HG03469 (cell line): ENCODE data around the gene KRT14.
"Not testable (repeated sequence)": the region's sequence is repeated elsewhere in the genome, so short reads cannot be mapped to it uniquely, and the experiment has no call there.

ENCODE experiments used
- ATAC-seq: cut with Tn5 transposase; IDR thresholded peaks from one replicate; pipeline ENCODE4 v1.9.1; 2021; ENCODE audit warnings: mild to moderate bottlenecking, moderate library complexity, moderate number of reproducible peaks; ENCODE audit not compliant: unreplicated experiment

KRT14 gene

DNA sequence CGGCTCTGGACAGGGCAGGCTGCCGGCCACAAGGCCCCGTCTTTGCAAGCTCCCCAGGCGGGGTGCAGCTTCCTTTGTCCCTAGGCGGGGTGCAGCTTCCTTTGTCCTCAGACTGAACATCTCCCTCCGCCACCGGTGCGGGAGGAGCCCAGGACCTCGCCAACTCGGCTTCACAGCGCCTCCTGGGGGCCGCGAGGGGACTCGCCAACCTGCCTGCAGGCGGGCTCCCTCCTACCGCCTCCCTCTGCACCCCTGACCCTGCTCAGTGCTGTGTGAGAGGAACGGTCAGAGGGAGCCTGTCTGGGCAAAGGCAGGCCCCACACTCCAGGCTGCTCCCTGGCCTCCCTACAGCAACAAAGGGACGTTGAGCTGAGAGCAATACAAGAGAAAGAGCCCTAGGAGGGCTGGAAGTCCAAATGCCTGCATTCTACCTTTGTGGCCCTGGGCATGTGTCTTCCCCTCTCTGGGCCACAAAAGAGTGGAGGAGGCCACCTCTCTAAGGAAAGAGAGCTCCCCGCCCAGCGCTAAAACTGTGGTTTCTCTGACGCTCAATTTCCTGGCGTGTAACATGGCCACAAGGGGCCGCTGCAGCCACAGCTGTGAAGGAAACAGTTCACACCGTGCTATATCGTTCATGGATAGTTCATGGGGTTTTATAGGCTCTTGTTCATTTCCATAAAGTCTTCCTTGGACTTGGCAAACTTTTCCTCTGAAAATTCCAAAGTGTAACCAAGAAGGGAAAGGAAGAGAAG, 37.7 kb downstream of the KRT14 start:
- no peak for ATAC-seq

DNA sequence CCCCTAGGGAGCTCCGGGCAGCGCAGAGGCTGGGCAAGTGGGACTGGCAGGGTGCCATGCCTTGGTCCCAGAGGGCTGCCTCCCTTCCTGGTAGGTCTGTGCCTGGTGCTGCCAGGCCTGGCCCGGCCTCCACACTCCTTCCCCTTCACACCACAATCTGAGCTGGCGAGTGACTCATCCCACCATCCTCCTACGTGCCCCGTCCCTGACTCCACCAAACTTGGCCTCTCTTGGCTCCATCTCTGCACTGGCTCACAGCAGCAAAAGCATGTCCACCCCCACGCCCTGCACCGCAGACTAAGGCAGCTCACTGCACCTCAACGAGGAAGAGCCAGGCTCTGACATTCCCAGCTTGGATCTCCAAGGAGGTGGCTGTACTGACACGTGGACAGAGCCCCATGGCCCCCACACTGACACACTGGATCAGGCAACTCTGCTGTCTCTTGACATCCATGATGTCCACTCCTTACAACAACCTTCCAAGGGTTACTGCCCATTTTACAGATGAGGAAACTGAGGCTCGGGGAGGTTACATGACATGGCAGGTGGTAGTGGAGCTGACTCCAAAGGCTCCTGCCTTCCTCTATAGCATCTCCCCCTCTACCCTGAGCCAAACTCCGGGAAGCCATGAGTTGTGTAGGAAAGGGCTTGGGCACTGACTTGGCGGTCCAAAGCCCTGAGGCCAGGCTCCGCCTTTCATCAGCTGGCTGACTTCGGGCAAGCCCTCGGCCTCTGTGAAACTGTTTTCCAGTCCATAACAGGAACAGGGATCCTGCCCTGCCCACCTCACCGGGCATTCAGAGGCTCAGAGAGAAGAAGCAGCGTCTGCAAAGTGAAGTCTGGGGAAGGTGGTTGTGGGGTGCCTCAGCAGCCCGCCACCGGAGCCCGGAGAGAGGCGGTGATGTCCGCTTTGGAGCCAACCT, 38.5 kb downstream of the KRT14 start:
- no peak for ATAC-seq

- ATAC-seq, result no peak
These were observed 39.3 kb downstream of the KRT14 start for GRCh38 chr17:41547378-41547841.

DNA sequence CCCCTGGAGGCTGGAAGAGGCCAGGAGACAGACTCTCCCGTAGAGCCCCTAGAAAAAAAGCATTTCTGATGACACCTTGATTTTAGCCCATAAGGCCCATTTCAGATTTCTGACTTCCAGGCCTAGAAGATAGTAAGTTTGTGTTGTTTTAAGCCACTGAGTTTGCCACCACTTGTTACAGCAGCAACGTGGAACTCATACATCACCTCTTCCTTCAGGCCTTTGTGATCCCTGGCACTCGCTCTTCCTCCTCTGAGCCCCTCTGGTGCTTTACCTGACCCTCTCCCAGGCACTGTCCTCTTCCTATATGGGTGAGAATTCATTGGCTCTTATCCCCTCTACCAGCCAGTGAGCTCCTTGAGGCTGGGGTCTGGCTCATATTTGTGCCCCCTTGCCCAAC, 39.9 kb downstream of the KRT14 start:
- no peak for ATAC-seq

DNA sequence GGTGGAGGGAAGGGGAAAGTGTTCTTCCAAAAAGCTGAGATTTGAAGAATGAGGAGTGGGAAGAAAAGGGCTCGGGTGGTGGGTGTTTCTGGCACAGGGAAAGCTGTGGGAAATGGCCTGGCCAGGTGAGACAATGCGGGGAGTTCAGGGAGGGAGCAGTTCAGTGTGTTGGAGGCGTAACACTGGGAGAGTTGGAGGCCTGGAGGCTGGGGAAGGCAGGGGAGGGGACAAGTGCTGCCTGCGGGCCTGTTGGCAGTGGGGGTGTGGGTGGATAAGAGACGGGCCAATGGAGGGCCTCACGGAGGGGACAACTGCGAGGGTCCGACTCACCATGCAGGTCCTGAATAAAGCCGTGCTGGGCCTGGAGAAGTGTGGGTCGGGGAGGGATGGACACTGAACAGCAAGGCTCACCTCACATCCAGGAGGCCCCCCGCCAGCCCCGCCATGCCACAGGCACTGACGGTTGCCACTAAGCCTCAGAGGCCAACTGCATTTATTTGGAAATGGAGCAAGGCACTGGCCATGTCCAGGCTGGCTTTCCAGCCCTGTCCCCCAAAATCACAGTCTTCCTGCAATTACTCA, 40.8 kb downstream of the KRT14 start:
- ATAC-seq, result no peak

DNA sequence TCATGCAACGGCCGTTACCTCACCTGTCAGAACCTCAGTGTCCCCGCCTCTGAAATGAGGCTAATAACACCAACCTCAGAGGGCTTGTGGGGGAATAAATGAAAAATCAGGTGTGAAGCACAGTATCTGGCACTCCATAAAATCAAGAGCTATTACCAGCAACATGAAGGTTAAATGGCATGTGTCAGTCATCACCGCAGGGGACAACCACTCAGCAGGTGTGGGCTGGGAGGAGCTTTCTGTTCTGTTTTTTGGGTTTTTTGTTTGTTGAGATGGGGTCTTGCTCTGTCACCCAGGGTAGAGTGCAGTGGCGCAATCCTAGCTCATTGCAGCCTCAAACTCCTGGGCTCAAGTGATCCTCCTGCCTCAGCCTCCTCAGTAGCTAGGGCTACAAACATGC, 41.8 kb downstream of the KRT14 start:
- ATAC-seq, result no peak

DNA sequence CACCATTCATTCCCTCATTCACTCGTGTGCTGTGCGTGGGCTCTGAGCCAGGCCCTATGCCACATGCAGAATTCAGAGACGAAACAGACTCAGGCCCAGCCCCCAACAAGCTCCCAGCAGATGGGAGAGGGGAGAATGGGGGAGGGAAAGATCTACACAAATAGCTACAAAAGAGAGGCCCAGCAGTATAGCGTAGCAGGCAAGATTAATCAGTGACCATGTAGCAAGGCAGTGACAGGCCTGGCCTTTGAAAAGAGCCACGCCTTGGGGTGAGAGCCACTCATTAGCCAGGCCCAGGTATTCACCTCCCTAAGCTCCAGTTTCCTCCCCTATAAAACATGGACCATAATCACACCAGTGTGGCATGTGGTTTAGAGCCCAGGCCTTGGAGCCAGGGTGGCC, 42.2 kb downstream of the KRT14 start:
- no peak for ATAC-seq

- ATAC-seq, result not testable (repeated sequence)
These were observed 43.9 kb downstream of the KRT14 start for GRCh38 chr17:41542786-41543185.

- no peak for ATAC-seq
These were observed 44.3 kb downstream of the KRT14 start for GRCh38 chr17:41542357-41542756.

GRCh38 chr17:41540921-41541625, 45.6 kb downstream of the KRT14 start:
- ATAC-seq, result no peak

DNA sequence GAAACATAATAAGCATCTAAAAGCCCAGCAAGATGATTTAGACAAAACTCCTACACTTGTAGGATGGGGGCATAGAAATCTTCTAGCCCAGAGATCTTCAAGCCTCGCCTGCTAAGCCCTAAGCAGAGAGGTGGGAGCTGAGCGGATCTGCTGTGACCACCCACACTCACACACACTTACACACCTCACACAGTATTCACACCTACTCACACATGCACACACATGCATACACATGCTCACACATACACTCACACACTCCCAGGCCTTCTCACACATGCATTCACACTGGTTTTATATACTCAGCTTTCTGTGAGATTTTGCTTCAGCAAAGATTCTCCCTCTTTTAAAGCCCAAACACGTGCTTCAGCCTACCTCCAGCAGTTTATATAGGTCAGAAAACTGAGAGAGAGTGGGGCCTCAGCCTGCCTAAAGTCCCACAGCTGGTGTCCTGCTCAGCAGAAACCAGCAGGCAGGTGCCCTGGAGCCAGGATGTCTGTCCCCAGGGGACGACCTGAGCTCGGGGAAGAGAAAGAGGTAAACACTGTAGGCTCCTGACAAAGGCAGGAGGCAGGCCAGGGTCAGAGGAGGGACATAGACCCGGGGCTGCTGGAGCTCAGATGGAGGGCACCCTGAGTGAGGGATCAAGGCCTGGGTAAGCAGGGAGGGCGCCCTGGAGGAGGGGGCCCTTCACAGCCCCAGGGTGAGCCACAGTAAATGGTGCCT, 46.6 kb downstream of the KRT14 start:
- ATAC-seq, result no peak

DNA sequence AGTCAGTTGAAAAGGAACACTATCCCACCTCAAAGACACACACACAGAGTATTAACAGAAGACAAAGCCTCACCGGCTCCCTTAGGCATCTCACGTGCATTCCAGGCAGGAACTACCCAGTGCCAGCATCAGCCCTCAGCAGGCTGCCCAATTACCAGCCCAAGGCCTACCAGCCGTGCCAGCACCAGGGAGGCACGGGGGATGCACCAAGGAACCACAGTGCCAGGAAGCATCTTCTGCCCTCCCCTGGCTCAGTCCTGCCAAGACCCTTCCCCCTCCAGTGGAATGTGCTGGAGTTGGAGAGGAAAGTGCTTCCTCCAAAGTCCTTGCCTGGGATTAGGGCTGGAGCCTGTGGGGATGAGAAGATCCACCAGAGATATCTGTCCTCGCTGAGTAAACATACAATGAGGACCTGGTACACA, 47.6 kb downstream of the KRT14 start:
- ATAC-seq, result no peak

DNA sequence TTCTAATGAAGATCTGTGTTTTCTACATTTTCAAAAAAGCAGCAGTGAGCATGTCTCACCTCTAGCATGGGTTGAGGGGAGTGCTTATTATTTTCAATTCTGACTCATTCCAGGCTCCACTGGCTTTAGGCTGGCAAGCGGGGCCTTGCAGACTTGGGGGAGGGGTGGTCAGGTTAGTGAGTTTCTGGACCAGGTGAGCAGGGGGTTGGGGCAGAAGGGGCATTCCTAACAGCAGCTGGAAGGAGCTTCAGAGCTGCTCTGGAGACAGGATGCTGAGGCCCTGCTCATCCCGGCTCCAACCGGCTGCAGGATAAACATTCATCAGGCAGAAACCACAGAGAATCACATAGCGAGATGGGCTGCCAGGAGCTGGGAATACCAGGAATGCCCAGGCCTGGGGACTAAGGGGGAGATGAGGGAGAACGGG, 48.1 kb downstream of the KRT14 start:
- no peak for ATAC-seq

DNA sequence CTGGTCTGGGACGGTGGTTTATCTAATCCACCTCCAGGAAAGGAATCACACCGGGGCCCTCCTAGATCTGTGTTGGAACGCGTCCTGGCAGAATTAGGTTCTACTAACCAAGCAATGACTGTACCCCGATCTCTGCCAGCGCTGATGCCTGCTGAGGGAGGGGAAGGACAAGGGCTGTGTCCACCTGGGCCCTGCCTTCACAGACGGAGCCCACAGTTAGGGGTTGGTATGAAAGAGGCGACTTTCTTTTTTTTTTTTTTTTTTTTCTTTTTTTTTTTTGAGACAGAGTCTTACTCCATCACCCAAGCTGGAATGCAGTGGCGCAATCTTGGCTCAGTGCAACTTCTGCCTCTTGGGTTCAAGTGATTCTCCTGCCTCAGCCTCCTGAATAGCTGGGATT, 48.7 kb downstream of the KRT14 start:
- no peak for ATAC-seq

DNA sequence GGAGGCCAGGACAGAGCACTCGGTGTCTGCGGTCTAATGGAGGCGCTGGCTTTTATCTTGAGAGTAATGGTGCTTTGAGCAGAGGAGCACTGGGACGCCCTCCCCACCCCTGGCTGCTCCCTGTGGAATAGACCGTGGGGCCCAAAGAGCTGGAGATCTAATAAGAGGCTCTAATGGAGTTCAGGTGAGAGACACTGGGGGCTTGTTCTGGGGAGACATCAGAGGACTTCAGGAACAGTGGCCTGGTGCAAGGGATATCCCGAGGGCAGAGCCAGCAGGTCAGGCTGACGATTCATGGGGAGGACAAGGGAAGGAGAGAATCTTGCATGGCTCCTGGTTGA, 49.1 kb downstream of the KRT14 start:
- no peak for ATAC-seq

DNA sequence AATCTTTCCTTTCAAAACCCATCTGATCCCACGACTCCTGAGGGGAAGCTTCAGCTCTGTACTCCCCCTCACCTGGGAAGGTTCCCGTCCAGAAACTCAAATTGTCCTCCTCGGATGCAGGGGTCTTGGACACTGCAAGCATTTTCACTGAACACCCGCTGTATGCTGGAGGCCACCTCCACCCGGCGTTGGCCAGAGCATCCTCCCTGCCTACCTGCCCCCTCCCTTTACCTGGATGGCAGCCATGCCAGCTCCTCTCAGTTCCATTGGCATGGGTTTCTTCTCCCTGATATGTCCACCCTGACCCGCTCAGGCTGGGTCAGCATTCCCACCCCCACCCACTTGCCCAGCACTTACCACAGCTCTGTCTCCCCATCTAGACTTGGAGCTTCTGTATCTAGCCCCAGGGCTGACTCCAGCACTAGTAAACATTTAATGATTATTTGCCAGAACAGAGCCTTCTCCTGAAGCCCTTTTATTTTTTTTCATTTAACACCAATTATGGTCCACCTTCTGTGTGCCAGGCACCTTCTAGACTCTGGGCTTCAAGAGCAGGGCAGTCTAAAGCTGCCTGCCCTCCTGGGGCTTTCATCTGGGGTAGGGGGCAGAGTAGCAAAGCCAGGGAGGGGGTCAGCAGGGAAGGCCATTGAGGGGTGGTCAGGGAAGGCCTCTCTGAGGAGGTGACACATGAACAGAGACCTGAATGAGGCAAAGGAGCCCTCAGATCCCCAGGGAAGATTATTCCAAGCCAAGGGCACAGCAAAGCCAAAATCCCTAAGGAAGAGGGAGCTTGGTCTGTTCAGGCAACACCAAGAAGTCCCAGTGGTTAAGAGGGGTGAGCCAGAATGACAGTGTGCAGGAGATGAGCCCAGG, 49.7 kb downstream of the KRT14 start:
- no peak for ATAC-seq

- no peak for ATAC-seq
These were observed 50.8 kb downstream of the KRT14 start for GRCh38 chr17:41535764-41536481.

GRCh38 chr17:41534899-41535546, 51.7 kb downstream of the KRT14 start:
- no peak for ATAC-seq
